HG02678 (cell line): ENCODE results near the gene UBALD1.
"Not testable (repeated sequence)": the region's sequence is repeated elsewhere in the genome, so short reads cannot be mapped to it uniquely, and the experiment has no call there.

Experiments
- ATAC-seq: cut with Tn5 transposase; IDR thresholded peaks from one replicate; pipeline ENCODE4 v1.9.1; 2021; ENCODE audit warnings: mild to moderate bottlenecking, moderate library complexity; ENCODE audit not compliant: unreplicated experiment

UBALD1 gene

DNA sequence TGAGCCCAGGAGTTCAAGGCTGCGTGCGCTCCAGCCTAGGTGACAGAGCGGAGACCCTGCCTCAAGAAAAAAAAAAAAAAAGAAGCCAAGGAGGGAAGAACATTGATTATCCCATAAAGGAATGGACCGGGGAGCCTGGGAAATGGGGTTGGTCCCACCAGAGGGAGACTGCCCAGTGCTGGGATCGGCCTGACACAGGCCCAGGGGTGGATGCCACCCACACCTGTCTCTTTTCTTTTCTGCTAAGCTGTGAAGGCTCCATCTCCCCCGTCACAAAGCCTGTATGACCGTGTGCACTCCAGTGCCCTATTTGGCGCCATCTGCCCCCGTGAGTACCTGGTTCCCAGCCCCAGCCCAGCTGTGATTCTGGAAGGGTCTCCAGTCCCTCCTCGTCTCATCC lies 15.7 kb downstream of the UBALD1 start:
- ATAC-seq = no peak

DNA sequence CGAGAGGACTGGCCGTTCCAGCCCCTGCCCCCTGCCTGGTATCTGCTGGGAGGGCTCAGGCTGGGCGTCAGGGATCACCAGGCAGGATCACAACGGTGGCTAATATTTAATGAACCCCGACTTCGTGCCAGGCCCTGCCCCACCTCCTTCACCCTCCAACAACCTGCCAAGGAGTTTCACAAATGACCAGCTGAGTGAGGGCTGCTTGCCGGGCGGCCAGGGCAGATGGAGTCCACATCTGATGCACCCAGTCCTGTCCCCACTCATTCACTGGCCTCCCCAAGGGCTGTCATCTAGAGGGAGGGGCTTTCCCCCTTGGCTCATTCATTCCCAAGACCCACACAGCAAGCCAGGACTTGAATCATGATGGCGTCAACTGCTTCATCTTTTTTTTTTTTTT lies 17.5 kb downstream of the UBALD1 start:
- no peak for ATAC-seq

DNA sequence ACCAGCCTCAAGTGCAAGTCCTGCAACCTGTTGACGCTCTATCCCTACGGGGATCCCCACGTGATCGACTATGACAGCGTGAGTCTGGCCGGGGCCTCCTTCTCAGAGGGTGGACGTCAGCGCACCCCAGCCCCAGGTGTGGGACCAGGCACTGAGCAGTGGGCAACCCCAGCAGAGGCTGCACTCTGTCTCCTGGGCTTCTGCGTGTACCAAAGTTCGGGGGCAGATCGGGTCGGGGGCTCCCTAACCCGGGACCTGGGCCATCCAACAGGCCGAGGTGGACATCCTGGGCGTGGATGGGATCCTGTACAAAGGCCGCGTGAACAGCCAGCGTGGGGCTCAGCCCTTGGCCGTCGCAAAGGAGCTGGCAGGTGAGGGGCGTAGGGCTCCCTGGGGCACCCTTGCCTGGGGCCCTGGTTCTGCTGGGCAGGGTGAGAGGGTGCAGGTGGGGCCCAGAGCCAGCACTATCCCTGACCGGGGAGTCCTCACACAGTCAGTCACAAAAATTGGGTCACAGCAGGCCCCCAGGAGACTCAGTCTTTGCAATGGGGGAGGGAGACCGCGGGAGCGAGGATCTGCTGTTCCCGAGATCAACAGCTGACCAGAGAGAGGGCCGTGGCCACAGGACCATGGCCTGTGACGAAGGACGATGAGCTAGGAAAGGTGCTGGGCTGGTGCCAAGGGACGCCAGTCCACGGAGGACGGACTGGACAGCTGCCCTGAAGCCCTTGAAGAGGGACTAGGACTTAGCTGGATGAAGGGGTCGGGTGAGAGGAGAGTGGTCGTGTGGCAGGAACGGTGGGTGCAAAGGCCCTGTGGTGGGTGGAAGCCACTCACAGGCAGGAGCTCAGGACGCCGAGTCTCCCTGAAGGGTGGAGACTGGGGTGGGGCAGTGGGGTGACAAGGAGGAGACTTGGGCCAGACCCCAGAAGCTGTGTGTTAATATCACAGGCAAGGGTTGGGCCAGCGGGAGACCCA lies 20.0 kb downstream of the UBALD1 start:
- no peak for ATAC-seq

DNA sequence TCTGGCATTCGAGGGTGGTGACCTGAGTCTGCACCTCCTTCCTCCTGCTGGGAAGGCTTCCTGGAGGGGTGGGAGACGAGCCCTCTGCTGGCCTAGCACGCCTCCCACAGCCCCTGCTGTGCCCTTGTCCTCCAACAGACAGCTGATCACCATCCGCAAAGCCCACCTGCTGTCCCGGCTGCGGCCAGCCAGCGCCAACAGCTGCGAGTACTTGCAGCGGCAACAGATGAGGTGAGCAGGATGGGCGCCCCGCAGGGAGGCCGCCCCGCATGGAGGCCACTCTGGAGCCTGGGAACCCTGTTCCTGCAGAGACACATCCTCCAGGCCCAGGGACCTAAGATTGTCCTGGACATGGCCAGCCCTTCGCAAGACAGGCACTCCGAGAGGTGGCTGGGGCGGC lies 21.6 kb downstream of the UBALD1 start:
- ATAC-seq = no peak

DNA sequence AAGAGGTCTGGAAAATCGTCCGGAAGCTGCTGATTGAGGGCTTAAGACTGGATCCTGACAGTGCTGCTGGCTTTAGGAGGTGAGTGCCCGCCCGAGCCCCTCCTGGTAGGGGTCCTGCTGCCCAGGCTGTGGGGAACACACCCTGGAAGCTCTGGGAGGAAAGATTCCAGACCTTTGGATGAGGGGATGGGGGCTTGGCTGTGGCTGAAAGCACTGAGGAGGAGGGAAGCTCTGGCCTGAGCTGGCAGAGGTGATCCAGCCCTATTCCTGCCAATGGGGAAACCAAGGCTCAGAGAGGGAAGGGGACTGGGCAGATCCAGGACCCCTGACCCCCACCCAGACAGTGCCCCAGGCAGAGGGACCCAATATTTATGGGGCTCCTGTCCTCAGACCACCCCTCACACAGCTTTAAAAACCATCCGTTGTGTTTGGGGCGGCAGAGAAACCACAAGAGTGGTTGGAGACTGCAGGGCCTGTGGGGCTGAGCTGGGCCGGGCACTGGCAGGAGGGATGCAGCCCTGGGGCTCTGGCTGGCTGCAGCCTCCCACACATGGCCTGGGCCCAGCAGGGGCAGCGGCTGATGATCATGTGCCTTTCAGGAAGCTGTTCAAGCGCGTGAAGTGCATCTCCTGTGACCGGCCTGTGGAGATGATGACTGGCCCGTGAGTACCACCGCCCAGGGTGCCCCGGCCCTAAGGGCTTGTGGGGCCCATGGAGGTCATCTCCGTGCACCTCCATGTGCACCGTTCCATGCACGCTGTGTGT lies 22.8 kb downstream of the UBALD1 start:
- no peak for ATAC-seq

DNA sequence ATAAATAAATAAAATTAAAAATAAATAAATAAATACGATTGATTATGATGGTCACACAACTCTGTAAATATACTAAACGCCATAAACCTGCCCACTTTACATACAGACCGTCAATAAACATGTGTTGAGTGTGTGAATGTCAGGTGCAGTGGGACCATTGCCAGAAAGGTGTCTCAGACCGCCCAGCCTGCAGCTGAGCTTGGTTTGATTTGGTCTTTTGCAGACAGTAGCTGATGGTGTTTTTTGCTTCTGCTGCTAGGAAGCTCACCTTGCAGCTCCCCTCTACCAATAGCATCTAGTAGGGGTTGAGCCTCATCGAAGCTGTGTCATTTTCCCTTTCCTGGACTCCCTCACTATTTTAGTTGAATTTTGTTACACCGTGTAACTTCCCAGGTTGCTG lies 23.5 kb downstream of the UBALD1 start:
- no peak for ATAC-seq

DNA sequence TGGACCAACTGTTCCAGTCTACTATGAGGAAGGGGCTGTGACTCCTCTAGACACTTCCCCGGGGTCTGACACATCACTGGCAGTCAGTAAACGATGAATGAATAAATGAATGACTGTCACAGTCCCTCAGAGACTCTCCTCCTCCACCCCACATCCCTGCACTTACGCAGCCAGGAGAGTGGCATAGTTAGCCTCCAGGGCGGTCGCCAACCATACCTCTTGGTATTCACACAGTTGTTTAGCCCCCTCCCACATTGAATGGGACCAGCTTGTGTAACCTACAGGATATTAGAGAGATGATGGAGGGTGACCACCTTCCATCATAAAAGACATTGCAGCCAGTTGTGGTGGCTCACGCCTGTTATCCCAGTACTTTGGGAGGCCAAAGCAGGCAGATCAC lies 25.7 kb downstream of the UBALD1 start:
- no peak for ATAC-seq

DNA sequence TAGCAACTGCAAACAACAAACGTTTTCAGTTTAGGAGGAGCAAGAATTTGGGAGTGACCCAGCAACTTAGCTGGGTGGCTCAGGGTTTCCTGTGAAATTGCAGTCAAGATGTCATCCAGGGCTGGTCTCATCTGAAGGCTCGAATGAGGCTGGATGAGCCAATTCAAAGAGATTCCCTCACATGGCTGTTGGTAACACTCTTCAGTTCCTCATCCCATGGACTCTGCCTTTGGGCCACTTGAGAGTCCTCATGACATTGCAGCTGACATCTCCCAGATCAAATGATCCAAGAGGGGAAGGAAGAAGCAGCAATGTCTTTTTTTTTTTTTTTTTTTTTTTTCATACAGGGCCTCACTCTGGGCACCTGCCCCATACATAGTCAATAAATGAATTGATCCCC lies 26.3 kb downstream of the UBALD1 start:
- ATAC-seq = no peak

DNA sequence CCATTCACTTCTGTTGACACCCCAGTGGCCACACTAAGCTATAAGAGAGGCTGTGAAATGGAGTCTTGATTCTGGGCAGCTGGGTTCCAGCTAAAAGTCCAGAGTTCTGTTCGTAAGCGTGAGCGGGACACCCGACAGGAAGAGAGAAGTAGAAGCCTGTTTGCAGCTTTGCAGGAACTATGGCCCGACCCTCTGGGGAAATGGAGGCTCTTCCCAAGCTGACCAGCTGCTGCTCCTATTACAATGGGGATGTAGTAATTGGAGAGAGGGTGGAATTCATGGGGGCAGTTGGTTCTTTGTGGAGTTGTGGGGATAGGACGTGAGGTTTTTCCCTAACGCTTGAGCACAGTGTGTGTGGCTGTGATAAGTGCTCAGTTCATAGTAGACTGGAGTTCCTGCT lies 28.4 kb downstream of the UBALD1 start:
- no peak for ATAC-seq

DNA sequence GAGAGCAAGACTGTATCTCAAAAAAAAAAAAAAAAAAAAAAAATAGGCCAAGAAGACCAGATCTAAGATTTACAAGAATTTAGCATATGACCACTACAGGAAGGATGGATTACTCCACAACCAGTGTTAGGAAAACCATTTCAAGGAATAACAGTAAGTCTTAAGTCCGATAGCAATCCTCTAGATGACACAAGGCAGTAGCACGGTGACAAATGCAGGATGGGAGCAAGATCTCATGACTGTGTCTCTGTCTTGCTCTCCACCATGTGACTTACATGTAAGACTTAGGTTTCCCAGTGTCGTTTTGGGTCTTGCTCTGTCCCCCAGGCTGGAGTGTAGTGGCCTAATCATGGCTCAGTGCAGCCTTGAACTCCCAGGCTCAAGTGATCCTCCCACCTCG lies 30.8 kb downstream of the UBALD1 start:
- ATAC-seq = no peak

DNA sequence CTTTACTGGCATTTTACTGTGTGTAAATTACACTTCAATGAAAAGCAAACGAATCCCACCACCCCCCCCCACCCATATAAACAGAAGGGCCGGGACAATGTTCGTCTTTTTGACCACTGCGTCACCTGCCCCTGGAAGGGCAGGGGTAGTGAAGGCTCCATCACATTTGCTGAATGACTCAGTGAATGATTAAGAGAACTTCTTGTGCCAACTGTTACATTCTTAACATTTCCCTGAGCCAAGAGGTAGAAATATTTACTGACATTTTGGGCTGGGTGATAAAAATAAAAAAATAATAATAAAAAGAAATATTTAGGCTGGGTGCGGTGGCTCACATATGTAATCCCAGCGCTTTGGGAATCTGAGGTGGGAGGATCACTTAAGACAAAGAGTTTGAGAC lies 34.4 kb downstream of the UBALD1 start:
- ATAC-seq = no peak

DNA sequence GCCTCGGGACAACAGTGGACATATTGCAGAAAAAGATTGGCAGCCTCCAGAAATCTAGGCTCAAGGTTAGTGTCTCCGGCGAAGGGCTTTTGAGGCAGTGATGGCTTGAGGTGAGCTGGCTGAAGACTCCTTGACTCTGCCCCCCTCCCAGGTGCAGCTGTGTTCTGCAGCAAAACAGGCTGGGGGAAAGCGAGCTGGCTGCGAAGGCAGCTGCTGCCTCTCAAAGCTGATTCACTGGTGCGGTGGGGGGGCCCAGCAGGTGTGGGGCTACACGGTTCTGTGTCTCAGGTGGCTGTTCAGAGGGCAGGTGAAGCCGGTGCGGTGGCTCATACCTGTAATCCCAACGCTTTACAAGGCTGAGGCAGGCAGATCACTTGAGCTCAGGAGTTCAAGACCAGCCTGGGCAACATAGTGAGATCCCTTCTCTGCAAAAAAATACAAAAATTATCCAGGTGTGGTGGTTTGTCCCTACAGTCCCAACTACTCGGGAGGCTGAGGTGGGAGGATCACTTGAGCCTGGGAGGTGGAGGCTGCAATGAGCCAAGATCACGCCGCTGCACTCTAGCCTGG lies 35.6 kb downstream of the UBALD1 start:
- ATAC-seq = no peak

DNA sequence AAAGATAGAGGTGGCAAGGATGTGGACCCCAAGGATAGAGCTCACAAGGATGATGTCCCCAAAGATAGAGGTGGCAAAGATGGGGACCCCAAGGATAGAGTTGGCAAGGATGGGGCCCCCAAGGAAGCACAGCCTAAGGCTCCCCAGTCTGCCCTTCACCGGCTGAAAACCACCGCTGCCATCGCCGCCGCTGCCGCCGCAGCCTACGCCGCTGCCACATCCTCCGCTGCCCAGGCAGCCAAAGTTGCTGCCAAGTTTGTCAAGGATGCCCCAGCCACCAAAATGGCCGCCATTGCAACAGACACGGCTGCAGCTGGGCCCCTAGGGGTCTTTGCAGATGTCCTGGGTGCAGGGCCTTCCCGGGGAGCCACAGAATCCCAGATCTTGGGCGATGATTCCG lies 38.7 kb downstream of the UBALD1 start:
- ATAC-seq = no peak

DNA sequence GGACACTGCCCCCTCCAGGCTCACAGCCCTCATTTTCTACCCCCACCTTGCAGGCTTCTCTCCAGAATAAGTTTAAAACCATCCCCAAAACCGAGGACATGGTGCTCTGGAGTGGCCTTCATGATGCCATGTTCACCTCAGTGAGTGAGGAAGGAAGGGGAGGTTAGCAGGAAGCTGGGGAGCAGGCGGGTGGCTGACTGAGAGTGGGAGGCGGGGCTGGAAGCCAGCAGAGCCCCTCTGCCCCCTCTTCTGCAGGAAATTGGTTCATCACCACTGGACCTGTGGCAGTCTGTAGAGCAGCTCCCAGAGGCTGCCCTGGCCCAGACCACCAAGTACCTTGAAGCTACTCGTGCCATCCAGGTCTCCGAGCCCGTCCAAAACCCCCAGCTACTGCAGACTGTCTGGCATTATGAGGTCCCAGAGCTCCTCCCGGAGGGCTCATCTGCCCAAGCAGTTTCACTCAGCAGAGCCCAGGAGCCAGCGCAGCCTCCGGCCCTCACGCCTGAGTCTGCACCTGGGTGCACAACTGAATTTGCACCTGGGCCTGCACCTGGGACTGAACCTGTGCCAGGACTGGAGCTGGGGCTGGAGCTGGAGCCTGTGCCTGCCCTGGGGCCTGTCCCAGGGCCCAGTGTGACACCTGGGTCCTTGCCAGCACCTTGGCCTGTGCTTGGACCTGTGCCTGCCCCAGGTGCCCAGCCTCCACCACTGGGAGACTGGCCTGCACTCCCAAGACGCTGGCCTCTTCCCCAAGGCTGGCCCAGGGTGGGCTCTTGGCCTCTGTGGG lies 39.6 kb downstream of the UBALD1 start:
- ATAC-seq = no peak

DNA sequence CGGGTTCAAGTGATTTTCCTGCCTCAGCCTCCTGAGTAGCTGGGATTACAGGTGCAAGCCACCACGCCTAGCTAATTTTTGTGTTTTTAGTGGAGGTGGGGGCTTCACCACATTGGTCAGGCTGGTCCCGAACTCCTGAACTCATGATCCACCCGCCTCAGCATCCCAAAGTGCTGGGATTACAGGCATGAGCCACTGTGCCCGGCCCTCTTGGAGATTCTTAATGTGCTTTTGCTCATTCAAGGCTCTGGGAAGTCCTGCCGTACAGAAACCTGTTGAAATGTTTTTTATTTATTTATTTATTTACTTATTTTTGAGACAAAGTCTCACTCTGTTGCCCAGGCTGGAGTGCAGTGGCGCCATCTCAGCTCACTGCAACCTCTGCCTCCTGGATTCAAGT lies 40.8 kb downstream of the UBALD1 start:
- ATAC-seq = not testable (repeated sequence)

DNA sequence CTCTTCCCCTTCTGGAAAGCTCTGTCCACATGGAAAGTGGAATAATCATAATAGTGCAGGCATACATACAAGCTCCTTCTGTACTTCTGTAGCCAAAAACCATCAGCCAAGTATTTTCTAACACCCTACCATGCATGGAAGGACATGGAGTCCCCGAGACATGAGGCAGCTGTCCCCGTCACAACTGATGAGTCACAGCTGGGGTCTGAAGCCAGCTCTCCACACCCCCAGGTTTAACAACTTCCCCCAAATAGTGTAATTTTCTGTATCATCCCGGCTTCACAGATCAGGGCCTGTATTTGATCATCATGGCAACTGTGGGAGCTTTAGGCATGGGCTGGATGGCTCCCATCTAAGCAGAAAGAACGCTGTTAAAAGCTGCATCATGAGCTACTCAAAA lies 42.0 kb downstream of the UBALD1 start:
- ATAC-seq = no peak

DNA sequence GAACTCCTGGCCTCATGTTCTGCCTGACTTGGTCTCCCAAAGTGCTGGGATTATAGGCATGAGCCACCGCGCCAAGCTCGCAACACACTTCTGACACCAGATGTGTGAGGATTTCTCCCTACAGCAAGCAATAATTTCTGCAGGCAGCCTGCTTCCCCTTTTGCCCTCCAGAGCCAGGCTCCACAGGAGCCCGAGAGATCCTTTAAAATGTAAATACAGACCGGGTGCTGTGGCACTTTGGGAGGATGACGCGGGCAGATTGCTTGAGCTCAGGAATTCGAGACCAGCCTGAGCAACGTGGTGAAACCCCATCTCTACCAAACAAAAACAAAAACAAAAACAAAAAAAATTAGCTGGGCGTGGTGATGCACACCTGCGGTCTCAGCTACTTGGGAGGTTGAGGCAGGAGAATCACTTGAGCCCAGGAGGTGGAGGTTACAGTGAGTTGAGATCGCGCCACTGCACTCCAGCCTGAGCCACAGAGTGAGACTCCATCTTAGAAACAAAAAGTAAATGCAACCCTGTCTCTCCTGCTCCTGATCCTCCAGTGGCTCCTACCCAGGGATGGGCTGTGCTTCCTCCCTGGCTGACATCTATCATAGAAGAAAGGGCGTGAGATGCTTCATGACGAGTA lies 43.9 kb downstream of the UBALD1 start:
- no peak for ATAC-seq

DNA sequence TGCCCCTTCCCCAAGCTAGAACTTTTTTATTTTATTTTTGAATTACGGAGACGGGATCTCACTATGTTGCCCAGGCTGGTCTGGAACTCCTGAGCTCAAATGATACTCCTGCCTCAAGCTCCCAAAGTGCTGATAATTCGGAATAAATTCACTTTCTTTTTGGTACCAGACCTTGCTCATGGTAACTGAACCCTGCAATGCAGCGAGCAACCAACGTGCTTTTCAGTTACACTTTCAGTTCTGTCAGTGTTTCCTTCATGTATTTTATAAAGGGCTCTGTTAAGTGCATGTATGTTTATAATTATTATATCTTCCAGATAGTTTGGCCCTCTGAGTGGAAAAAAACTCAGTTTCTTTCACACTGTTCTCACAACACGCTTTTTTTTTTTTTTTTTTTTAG lies 44.6 kb downstream of the UBALD1 start:
- ATAC-seq = no peak

DNA sequence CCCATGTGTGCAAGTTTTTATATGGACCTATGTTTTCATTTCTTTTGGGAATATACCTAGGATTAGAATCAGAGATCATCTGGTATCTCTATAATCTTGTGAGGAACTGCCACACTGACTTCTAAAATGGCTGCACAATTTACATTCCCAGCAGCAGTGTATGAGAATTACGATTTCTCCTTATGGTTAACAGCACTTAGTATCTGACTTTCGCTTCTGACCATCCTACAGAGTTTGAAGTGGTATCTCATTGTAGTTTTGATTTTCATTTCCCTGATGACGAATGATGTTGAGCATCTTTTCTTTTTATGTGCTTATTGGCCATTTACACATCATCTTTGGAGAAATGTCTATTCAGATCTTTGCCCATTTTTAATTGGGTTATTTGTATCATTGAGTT lies 48.5 kb downstream of the UBALD1 start:
- no peak for ATAC-seq

DNA sequence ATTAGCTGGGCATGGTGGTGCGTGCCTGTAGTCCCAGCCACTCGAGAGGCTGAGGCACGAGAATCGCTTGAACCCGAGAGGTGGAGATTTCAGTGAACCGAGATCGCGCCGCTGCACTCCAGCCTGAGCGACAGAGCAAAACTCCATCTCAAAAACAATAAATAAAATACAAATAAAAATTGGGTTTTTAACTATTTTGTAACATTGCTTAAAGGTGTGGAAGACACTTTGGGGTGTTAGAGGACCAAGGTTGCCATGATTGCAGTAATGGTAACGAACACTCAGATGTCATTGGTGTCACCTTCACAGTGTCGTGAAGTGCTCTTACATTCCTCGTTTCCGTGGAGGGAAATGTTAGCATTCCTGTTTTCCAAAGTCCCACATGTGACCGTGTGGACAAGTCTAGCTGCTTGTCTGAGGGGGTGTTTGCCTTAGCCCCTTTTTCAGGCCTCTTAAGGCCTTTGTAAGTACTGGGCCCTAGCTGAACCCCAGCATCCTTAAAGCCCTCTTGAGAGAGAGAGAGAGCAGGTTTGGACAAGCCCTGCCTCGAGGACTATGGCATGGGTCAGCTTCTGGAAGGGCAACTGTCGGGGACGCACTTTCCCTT lies 49.9 kb downstream of the UBALD1 start:
- ATAC-seq = no peak
